Uterus (tissue), 2 donors: ENCODE data around the gene HERPUD2.

Experiments
- POLR2A ChIP-seq, 2 donors: fragments of 450-650 bp; IDR thresholded peaks; one replicate each; pipeline ENCODE4 v1.6.1; 2016; ENCODE audit warnings: antibody characterized with exemption in 2 of 2, mild to moderate bottlenecking in 1 of 2, moderate library complexity in 1 of 2
- TF ChIP-seq, protein P1 (sequence below), 4 experiments: fragments of 200-600 bp in 2 of 4; fragments of 450-650 bp in 2 of 4; sonication (generic) in 2 of 4; IDR thresholded peaks; one replicate each; pipeline ENCODE4 v1.5.1; 2016 to 2019; ENCODE audit warnings: antibody characterized with exemption in 4 of 4, mild to moderate bottlenecking in 2 of 4, moderate library complexity in 1 of 4

DNA sequence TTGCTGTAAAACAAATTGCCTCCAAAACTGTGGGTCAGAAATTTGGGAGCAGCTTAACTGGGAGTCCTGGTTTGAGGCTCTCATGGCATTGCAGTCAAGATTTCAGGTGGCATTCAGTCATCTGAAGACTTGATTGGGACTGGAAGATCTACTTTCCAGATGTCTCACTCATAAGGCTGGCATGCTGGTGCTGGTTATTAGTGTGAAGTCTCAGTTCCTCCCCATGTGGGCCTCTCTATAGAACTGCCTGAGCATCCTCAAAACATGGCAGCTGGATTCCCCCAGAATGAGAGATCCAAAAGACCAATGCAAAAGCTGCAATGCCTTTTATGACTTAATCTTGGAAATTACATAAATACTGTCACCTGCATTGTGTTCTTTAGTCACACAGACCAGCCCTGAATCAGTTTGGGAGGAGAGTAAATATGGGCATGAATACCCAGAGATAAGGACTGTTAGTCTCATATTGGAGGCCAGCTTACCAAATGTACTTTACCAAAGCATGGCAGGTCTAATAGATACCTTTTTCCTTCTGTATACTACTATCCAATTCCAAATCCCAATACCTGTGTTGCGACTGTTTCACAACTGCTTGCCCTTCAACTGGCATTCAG lies 6.5 kb upstream of the HERPUD2 start:
- TF ChIP-seq, protein P1, sequence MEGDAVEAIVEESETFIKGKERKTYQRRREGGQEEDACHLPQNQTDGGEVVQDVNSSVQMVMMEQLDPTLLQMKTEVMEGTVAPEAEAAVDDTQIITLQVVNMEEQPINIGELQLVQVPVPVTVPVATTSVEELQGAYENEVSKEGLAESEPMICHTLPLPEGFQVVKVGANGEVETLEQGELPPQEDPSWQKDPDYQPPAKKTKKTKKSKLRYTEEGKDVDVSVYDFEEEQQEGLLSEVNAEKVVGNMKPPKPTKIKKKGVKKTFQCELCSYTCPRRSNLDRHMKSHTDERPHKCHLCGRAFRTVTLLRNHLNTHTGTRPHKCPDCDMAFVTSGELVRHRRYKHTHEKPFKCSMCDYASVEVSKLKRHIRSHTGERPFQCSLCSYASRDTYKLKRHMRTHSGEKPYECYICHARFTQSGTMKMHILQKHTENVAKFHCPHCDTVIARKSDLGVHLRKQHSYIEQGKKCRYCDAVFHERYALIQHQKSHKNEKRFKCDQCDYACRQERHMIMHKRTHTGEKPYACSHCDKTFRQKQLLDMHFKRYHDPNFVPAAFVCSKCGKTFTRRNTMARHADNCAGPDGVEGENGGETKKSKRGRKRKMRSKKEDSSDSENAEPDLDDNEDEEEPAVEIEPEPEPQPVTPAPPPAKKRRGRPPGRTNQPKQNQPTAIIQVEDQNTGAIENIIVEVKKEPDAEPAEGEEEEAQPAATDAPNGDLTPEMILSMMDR (IDR thresholded peaks at IDR 0.05) = no peak
- no peak for TF ChIP-seq POLR2A (IDR thresholded peaks at IDR 0.05)
